Gastroesophageal sphincter (tissue), 3 donors: ENCODE data around the gene NME5.

Experiments
- EP300 ChIP-seq: sonication (generic); formaldehyde crosslinking; IDR thresholded peaks from one replicate; pipeline ENCODE4 v1.6.1; 2017; ENCODE audit warnings: antibody characterized with exemption, mild to moderate bottlenecking
- POLR2A ChIP-seq, 2 donors: fragments of 450-650 bp; IDR thresholded peaks; one replicate each; pipeline ENCODE4 v1.6.1; 2017; ENCODE audit warnings: antibody characterized with exemption in 2 of 2, mild to moderate bottlenecking in 2 of 2, moderate library complexity in 1 of 2
- TF ChIP-seq, protein P1 (sequence below), 4 experiments: fragments of 200-600 bp in 2 of 4; fragments of 450-650 bp in 2 of 4; sonication (generic) in 1 of 4; IDR thresholded peaks; one replicate each; pipeline ENCODE4 v1.5.1; 2017 to 2019; ENCODE audit warnings: antibody characterized with exemption in 4 of 4, mild to moderate bottlenecking in 2 of 4, moderate library complexity in 2 of 4

DNA sequence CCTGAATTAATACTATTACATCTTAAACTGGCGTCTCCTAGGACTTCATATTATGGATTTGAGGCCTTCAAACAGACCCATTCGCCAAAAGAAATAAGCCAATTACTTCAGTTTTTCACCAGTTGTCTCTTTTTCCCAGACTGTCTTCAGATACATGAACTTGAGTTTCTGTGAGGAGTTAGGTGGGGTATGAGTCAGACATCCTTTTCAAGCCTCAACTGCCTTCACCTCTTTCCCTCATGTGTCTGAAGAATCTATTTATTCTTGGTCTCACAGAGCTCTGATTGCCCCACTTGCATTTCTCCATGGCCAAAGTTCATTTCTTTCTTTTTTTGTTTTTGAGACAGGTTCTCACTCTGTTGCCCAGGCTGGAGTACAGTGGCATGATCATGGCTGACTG is 42.9 kb downstream of the NME5 start:
- TF ChIP-seq POLR2A (IDR thresholded peaks at IDR 0.05): no peak
- TF ChIP-seq, protein P1, sequence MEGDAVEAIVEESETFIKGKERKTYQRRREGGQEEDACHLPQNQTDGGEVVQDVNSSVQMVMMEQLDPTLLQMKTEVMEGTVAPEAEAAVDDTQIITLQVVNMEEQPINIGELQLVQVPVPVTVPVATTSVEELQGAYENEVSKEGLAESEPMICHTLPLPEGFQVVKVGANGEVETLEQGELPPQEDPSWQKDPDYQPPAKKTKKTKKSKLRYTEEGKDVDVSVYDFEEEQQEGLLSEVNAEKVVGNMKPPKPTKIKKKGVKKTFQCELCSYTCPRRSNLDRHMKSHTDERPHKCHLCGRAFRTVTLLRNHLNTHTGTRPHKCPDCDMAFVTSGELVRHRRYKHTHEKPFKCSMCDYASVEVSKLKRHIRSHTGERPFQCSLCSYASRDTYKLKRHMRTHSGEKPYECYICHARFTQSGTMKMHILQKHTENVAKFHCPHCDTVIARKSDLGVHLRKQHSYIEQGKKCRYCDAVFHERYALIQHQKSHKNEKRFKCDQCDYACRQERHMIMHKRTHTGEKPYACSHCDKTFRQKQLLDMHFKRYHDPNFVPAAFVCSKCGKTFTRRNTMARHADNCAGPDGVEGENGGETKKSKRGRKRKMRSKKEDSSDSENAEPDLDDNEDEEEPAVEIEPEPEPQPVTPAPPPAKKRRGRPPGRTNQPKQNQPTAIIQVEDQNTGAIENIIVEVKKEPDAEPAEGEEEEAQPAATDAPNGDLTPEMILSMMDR (IDR thresholded peaks at IDR 0.05): no peak
- no peak for TF ChIP-seq EP300
